Naive B cell (primary cell): ENCODE results near the gene UQCRHL. TPM values are rescaled to one million over a fixed set of nuclear protein-coding genes. Genes with fewer than 3 reads are reported as not detected.
"Not testable (repeated sequence)": the region's sequence is repeated elsewhere in the genome, so short reads cannot be mapped to it uniquely, and the experiment has no call there.

Source experiments
- ATAC-seq, 2 donors: fragments of 150-1000 bp; cut with Tn5 transposase; 2 replicates each; pipeline ENCODE4 v1.10.0; 2021; ENCODE audit warnings: low read depth in 2 of 2, mild to moderate bottlenecking in 2 of 2, moderate library complexity in 2 of 2
- DNase-seq: peaks from one replicate; pipeline ENCODE4 v3.0.0; 2022
- H3K27ac Mint-ChIP-seq, 6 donors: one replicate each; pipeline ENCODE4 v1.8.0; 2020 to 2022; ENCODE audit warnings: mild to moderate bottlenecking in 6 of 6, mixed read lengths in 6 of 6, moderate library complexity in 5 of 6, inconsistent platforms in 2 of 6
- H3K27me3 Mint-ChIP-seq, 3 donors: one replicate each; pipeline ENCODE4 v1.8.0; 2021 to 2022; ENCODE audit warnings: mixed read lengths in 3 of 3, mild to moderate bottlenecking in 1 of 3
- H3K36me3 Mint-ChIP-seq, 2 donors: one replicate each; pipeline ENCODE4 v1.8.0; 2020 to 2022; ENCODE audit warnings: mixed read lengths in 2 of 2, inconsistent platforms in 1 of 2, mild to moderate bottlenecking in 1 of 2
- H3K4me1 Mint-ChIP-seq, 3 donors: one replicate each; pipeline ENCODE4 v1.8.0; 2020 to 2022; ENCODE audit warnings: mixed read lengths in 3 of 3, inconsistent platforms in 1 of 3, mild to moderate bottlenecking in 1 of 3, moderate library complexity in 1 of 3
- H3K4me3 Mint-ChIP-seq, 8 donors: one replicate each; pipeline ENCODE4 v1.8.0; 2020 to 2022; ENCODE audit warnings: mild to moderate bottlenecking in 8 of 8, mixed read lengths in 8 of 8, moderate library complexity in 8 of 8, inconsistent platforms in 2 of 8
- H3K9me3 Mint-ChIP-seq, 7 donors: one replicate each; pipeline ENCODE4 v1.8.0; 2020 to 2022; ENCODE audit warnings: mixed read lengths in 7 of 7, mild to moderate bottlenecking in 5 of 7, inconsistent platforms in 2 of 7, moderate library complexity in 1 of 7
- polyA plus RNA-seq, 6 donors: library from polyadenylated mRNA; unstranded; fragments of 300-500 nt; fragmentation: Illumina TruSeq; gene quantifications; one replicate each; pipeline ENCODE4 v1.2.3, GENCODE V29; 2021; ENCODE audit warnings: low read depth in 6 of 6

Gene UQCRHL
- polyA plus RNA-seq, 6 donors from 2014 or later: 0.11 to 1.3 (median 0.94) TPM

GRCh38 chr1:15830258-15830657 is 22.8 kb upstream of the UQCRHL start:
- Mint-ChIP-seq H3K36me3 (no peaks in the 10 kb centered on the region), H3K27ac (peak overlapping the region; percentile 12 to 92 (median 88)), H3K4me3 (peak overlapping the region; percentile 60 to 89 (median 84)), H3K27me3 (no peaks in the 10 kb centered on the region), H3K9me3 (no peaks in the 10 kb centered on the region), H3K4me1 (peaks cover 34 to 48% (median 47%) of the 10 kb centered on the region in 3 donors)
- ATAC-seq (no peak), DNase-seq (no peak)

- Mint-ChIP-seq H3K27ac (peak overlapping the region in 1 of 6 donors; percentile 47), H3K4me3 (peak overlapping the region in 2 of 8 donors; percentile 60 to 85), H3K4me1 (peaks cover 34 to 48% (median 47%) of the 10 kb centered on the region in 3 donors)
- H3K27me3 Mint-ChIP-seq, DNase-seq, H3K9me3 Mint-ChIP-seq, ATAC-seq, H3K36me3 Mint-ChIP-seq: not testable (repeated sequence)
Observed at GRCh38 chr1:15828931-15829330, 21.5 kb upstream of the UQCRHL start.

DNA sequence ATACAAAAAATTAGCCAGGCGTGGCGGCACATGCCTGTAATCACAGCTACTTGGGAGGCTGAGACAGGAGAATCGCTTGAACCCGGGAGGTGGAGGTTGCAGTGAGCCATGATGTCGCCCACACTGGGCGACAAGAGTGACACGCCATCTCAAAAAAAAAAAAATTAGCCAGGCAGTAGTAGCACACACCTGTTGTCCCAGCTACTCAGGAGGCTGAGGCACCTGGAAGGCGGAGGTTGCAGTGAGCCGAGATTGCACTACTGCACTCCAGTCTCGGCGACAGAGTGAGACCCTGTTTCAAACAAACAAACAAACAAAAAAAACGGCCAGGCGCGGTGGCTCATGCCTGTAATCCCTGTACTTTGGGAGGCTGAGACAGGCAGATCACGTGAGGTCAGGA is 20.1 kb upstream of the UQCRHL start:
- H3K27me3 Mint-ChIP-seq, H3K9me3 Mint-ChIP-seq, DNase-seq, ATAC-seq, H3K4me3 Mint-ChIP-seq, H3K27ac Mint-ChIP-seq, H3K36me3 Mint-ChIP-seq: not testable (repeated sequence)
- H3K4me1 Mint-ChIP-seq: peaks cover 35 to 48% (median 39%) of the 10 kb centered on the region in 3 donors

GRCh38 chr1:15826810-15827507 is 19.5 kb upstream of the UQCRHL start:
- no peaks in the 10 kb centered on the region for H3K9me3 Mint-ChIP-seq
- no peaks in the 10 kb centered on the region for H3K36me3 Mint-ChIP-seq
- H3K27ac Mint-ChIP-seq: no peak overlapping the region
- ATAC-seq (no peak), DNase-seq (no peak)
- H3K4me1 Mint-ChIP-seq: peaks cover 37 to 47% (median 37%) of the 10 kb centered on the region in 3 donors
- no peak overlapping the region for H3K4me3 Mint-ChIP-seq
- no peaks in the 10 kb centered on the region for H3K27me3 Mint-ChIP-seq

GRCh38 chr1:15825800-15826199 is 18.4 kb upstream of the UQCRHL start:
- no peaks in the 10 kb centered on the region for H3K36me3 Mint-ChIP-seq
- no peaks in the 10 kb centered on the region for H3K9me3 Mint-ChIP-seq
- no peak for ATAC-seq
- no peak for DNase-seq
- peaks cover 25 to 39% (median 31%) of the 10 kb centered on the region in 3 donors for H3K4me1 Mint-ChIP-seq
- H3K4me3 Mint-ChIP-seq: no peak overlapping the region
- H3K27ac Mint-ChIP-seq: peak overlapping the region in 3 of 6 donors; percentile 16 to 39 (median 32)
- H3K27me3 Mint-ChIP-seq: no peaks in the 10 kb centered on the region

DNA sequence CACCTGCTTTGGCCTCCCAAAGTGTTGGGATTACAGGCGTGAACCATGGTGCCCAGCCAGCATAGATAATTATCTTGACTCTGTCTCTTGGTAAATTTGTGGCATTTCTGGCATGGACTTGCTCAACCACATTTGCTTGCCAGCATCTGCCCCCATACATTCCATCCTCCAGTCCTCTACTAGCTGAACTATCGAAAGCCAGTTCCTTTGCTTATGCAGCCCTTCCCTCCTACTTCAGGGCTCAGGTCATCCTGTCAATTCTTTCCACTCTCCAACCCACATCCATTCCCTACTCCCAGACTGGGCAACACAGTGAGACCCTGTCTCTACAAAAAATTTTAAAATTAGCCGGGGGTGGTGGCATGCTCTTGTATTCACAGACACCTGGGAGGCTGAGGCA is 13.0 kb upstream of the UQCRHL start:
- Mint-ChIP-seq H3K27ac (peak overlapping the region in 1 of 6 donors; percentile 20), H3K27me3 (no peaks in the 10 kb centered on the region), H3K36me3 (no peaks in the 10 kb centered on the region), H3K4me1 (peaks cover 4 to 12% (median 6%) of the 10 kb centered on the region in 3 donors), H3K4me3 (no peak overlapping the region), H3K9me3 (no peaks in the 10 kb centered on the region)
- no peak for DNase-seq
- ATAC-seq: no peak

DNA sequence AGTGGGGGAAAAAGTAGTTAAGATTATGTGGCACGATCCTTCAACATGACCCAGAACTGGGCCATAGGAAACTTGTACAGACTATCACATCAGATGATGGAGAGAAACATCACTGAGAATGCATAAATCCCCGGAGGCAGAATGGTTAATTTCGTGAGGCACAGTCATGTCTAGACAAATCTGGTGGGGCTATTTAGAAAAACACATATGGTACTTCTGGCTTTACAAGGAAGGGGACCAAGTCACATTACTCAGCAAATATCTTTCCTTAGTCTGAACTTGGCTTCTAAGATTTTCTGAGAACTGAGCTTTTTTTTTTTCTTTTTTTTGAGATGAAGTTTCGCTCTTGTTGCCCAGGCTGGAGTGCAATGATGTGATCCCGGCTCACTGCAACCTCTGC is 9.2 kb upstream of the UQCRHL start:
- no peaks in the 10 kb centered on the region for H3K9me3 Mint-ChIP-seq
- no peaks in the 10 kb centered on the region for H3K36me3 Mint-ChIP-seq
- ATAC-seq (no peak), DNase-seq (no peak)
- H3K27ac Mint-ChIP-seq: no peak overlapping the region
- peaks cover 5 to 8% (median 5%) of the 10 kb centered on the region in 3 donors for H3K4me1 Mint-ChIP-seq
- H3K4me3 Mint-ChIP-seq: no peak overlapping the region
- no peaks in the 10 kb centered on the region for H3K27me3 Mint-ChIP-seq

GRCh38 chr1:15810073-15810472 is 2.6 kb upstream of the UQCRHL start:
- Mint-ChIP-seq H3K4me3 (no peak overlapping the region), H3K27me3 (no peaks in the 10 kb centered on the region), H3K27ac (no peak overlapping the region), H3K4me1 (no peaks in the 10 kb centered on the region), H3K36me3 (no peaks in the 10 kb centered on the region), H3K9me3 (no peaks in the 10 kb centered on the region)
- no peak for ATAC-seq
- DNase-seq: no peak

DNA sequence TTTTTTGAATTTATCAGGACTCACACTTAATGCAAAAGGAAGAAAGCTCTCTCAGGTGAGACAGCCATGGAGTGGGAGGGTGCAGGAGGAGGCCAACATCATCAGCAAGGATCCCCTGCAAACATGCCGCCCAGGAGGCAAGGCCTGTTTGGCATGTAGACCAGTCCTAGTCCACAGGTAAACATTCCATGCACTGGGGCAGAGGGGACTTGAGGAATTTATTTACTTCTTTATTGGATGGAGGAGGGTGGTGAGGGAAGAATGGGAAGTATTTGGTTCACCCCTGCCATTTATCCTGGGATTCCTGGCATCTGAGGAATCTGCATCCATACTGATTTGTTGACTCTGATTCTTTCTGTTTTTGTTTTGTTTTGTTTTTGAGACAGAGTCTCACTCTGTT is 1.5 kb upstream of the UQCRHL start:
- Mint-ChIP-seq H3K36me3 (no peaks in the 10 kb centered on the region), H3K27me3 (no peaks in the 10 kb centered on the region), H3K4me3 (no peak overlapping the region), H3K9me3 (no peaks in the 10 kb centered on the region), H3K4me1 (no peaks in the 10 kb centered on the region), H3K27ac (no peak overlapping the region)
- ATAC-seq (no peak), DNase-seq (no peak)

- H3K4me1 Mint-ChIP-seq: peaks cover 0 to 4% (median 0%) of the 10 kb centered on the region in 3 donors
- H3K36me3 Mint-ChIP-seq: no peaks in the 10 kb centered on the region
- no peak overlapping the region for H3K4me3 Mint-ChIP-seq
- no peaks in the 10 kb centered on the region for H3K9me3 Mint-ChIP-seq
- ATAC-seq (no peak), DNase-seq (no peak)
- peaks cover 0 to 6% (median 0%) of the 10 kb centered on the region in 3 donors for H3K27me3 Mint-ChIP-seq
- no peak overlapping the region for H3K27ac Mint-ChIP-seq
Observed at GRCh38 chr1:15807121-15807520, 328 bp downstream of the UQCRHL start.

DNA sequence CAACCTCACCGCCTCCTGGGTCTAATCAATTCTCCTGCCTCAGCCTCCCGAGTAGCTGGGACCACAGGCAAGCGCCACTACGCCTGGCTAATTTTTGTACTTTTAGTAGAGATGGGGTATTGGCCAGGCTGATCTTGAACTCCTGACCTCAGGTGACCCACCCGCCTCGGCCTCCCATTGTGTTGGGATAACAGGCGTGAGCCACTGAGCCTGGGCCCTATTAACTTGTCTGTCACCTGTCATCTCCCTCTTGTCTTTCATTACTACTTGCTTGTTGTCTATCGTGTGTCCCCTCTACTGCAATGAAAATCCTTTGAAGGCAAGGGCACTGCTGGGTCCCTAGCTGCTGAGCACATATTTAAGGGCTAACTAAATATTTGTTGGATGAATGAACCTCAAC is 3.4 kb downstream of the UQCRHL start:
- Mint-ChIP-seq H3K4me1 (peaks cover 0 to 4% (median 0%) of the 10 kb centered on the region in 3 donors), H3K4me3 (no peak overlapping the region), H3K27ac (peak overlapping the region in 2 of 6 donors; percentile 47 to 64), H3K9me3 (no peaks in the 10 kb centered on the region), H3K27me3 (peaks cover 0 to 21% (median 18%) of the 10 kb centered on the region in 3 donors), H3K36me3 (no peaks in the 10 kb centered on the region)
- ATAC-seq: no peak
- DNase-seq: no peak

DNA sequence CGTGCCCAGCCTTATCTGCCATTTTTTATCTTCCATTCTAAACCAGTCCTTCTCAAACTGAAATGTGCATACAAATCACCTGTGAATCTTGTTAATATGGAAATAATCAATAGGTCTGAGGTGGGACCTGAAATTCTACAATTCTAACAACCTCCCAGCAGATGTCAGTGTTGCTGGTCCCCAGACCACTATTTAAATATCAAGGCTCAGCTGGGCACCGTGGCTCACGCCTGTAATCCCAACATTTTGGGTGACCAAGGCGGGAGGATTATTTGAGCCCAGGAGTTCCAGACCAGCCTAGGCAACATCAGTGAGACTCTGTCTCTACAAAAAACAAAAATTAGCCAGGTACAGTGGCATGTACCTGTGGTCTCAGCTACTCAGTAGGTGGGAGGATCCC is 4.1 kb downstream of the UQCRHL start:
- Mint-ChIP-seq H3K27ac (peak overlapping the region in 1 of 6 donors; percentile 34), H3K4me1 (peaks cover 0 to 4% (median 0%) of the 10 kb centered on the region in 3 donors), H3K4me3 (no peak overlapping the region), H3K27me3 (peaks cover 0 to 21% (median 18%) of the 10 kb centered on the region in 3 donors), H3K36me3 (no peaks in the 10 kb centered on the region), H3K9me3 (no peaks in the 10 kb centered on the region)
- DNase-seq (peak; percentile 33), ATAC-seq (peak; percentile 56 to 69)

DNA sequence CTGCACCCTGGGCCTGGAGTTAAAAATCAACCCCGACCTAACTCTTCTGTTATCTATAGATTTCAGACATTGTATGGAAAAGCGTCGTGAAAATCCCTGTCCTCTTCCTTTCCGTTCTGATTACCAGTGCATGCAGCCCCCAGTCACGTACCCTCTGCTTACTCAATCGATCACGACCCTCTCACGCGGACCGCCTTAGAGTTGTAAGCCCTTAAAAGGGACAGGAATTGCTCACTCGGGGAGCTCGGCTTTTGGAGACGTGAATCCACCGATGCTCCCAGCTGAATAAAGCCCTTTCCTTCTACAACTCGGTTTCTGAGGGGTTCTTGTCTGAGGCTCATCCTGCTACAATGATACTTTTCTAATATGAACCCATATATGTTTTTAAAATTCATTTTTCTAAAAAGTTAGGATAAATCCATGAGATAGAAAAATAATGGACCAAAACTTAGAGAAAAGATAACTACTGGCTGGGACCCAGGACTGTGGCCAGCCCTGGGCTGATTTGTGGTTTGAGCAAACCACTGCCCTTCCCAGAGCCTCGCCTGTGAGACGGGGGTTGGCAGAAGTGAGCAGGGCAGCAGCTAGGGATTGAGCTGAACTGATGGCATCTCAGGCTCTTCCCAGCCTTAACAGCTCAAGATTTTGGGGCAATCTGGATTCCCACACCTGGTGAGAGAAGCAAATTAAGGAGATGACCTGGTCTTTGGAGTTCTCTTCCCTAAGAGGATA is 5.0 kb downstream of the UQCRHL start:
- no peak overlapping the region for H3K4me3 Mint-ChIP-seq
- H3K36me3 Mint-ChIP-seq: no peaks in the 10 kb centered on the region
- ATAC-seq (no peak), DNase-seq (no peak)
- no peaks in the 10 kb centered on the region for H3K9me3 Mint-ChIP-seq
- no peak overlapping the region for H3K27ac Mint-ChIP-seq
- peaks cover 0 to 4% (median 0%) of the 10 kb centered on the region in 3 donors for H3K4me1 Mint-ChIP-seq
- peaks cover 0 to 24% (median 21%) of the 10 kb centered on the region in 3 donors for H3K27me3 Mint-ChIP-seq
